MM.1S (cell line): ENCODE measurements around the gene PCNT.

Source experiments
- EZH2 ChIP-seq: fragments of 300-600 bp; sonication (generic); optimal IDR thresholded peaks from 2 replicates; pipeline ENCODE3; 2017; ENCODE audit warnings: low read depth, mild to moderate bottlenecking, antibody characterized with exemption, low read length, mixed read lengths
- TF ChIP-seq, protein P1 (sequence below): fragments of 300-600 bp; sonication (generic); IDR thresholded peaks from 2 replicates; pipeline ENCODE4 v1.5.1; 2016; ENCODE audit warnings: antibody characterized with exemption, low read length, mixed read lengths

DNA sequence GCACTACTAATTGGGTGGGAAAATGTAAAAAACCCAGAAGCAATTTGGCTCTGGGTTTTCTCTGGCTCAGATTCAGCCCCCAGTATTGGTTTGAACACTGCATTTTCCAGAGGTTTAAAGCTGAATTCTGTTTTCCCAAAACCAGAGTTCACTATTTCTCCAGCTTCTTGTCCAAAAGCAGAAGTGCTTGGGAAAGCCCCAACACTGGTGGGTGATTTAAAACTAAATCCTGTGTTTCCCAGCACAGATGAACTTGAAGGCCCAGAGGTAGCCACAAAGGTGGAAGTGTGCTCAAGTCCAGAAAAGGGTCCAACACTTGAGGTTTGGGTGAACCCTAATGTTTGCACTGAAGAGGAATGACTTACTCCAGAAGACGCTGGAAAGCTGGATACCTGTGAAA lies 39.2 kb upstream of the PCNT start:
- TF ChIP-seq, protein P1, sequence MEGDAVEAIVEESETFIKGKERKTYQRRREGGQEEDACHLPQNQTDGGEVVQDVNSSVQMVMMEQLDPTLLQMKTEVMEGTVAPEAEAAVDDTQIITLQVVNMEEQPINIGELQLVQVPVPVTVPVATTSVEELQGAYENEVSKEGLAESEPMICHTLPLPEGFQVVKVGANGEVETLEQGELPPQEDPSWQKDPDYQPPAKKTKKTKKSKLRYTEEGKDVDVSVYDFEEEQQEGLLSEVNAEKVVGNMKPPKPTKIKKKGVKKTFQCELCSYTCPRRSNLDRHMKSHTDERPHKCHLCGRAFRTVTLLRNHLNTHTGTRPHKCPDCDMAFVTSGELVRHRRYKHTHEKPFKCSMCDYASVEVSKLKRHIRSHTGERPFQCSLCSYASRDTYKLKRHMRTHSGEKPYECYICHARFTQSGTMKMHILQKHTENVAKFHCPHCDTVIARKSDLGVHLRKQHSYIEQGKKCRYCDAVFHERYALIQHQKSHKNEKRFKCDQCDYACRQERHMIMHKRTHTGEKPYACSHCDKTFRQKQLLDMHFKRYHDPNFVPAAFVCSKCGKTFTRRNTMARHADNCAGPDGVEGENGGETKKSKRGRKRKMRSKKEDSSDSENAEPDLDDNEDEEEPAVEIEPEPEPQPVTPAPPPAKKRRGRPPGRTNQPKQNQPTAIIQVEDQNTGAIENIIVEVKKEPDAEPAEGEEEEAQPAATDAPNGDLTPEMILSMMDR = no peak
- TF ChIP-seq EZH2 = no peak
